GM23338 (cell line): ENCODE results near the gene LYST. TPM values are rescaled to one million over a fixed set of nuclear protein-coding genes. Genes with fewer than 3 reads are reported as not detected.

Experiments used
- ATAC-seq: fragments of 200-7000 bp; cut with Tn5 transposase; 3 replicates; pipeline ENCODE4 v1.9.1; 2020
- DNase-seq: peaks from one replicate; pipeline ENCODE4 v3.0.0-alpha.2; 2015; ENCODE audit warnings: low spot score
- H2AFZ ChIP-seq: fragments of 200-600 bp; sonication (generic); 2 replicates; pipeline ENCODE4 v1.8.0; 2016; ENCODE audit warnings: antibody characterized with exemption, mild to moderate bottlenecking, moderate library complexity
- H3F3A ChIP-seq: fragments of 200-600 bp; sonication (generic); replicated peaks from 2 replicates; pipeline ENCODE4 v1.8.0; 2017; ENCODE audit warnings: antibody characterized with exemption, mixed run types, low read depth
- H3K27ac ChIP-seq: fragments of 200-600 bp; sonication (generic); 2 replicates; pipeline ENCODE4 v1.6.1; 2016; ENCODE audit warnings: low read depth
- H3K27me3 ChIP-seq: fragments of 200-600 bp; sonication (generic); 2 replicates; pipeline ENCODE4 v1.8.0; 2016; ENCODE audit warnings: mild to moderate bottlenecking, mixed run types, moderate library complexity; ENCODE audit not compliant: insufficient read depth
- H3K36me3 ChIP-seq: fragments of 200-600 bp; sonication (generic); 2 replicates; pipeline ENCODE4 v1.8.0; 2016; ENCODE audit warnings: mild to moderate bottlenecking; ENCODE audit not compliant: insufficient read depth
- H3K4me1 ChIP-seq: fragments of 200-600 bp; sonication (generic); 2 replicates; pipeline ENCODE4 v1.8.0; 2016; ENCODE audit warnings: mild to moderate bottlenecking, moderate library complexity; ENCODE audit not compliant: insufficient read depth
- H3K4me2 ChIP-seq: fragments of 200-600 bp; sonication (generic); 2 replicates; pipeline ENCODE4 v1.7.1; 2017; ENCODE audit warnings: mixed run types
- H3K4me3 ChIP-seq: fragments of 200-600 bp; sonication (generic); 2 replicates; pipeline ENCODE4 v1.6.1; 2016; ENCODE audit warnings: mixed run types
- H3K79me2 ChIP-seq: fragments of 200-600 bp; sonication (generic); replicated peaks from 2 replicates; pipeline ENCODE4 v1.8.0; 2017; ENCODE audit warnings: mild to moderate bottlenecking; ENCODE audit not compliant: insufficient read depth
- H3K9me2 ChIP-seq: fragments of 200-600 bp; sonication (generic); 2 replicates; pipeline ENCODE4 v1.8.0; 2017; ENCODE audit not compliant: insufficient read depth
- H4K20me1 ChIP-seq: fragments of 200-600 bp; sonication (generic); replicated peaks from 2 replicates; pipeline ENCODE4 v1.8.0; 2017; ENCODE audit warnings: mild to moderate bottlenecking; ENCODE audit not compliant: insufficient read depth
- H3K27ac Mint-ChIP-seq: 2 replicates; pipeline ENCODE4 v1.8.0; 2020; ENCODE audit warnings: inconsistent platforms, mild to moderate bottlenecking, moderate library complexity, mixed read lengths
- H3K27me3 Mint-ChIP-seq: 3 replicates; pipeline ENCODE4 v1.8.0; 2022; ENCODE audit warnings: low read depth, mild to moderate bottlenecking, moderate library complexity, mixed read lengths, inconsistent platforms; ENCODE audit not compliant: insufficient read depth, poor library complexity
- H3K36me3 Mint-ChIP-seq: 3 replicates; pipeline ENCODE4 v1.8.0; 2021; ENCODE audit warnings: low read depth, mild to moderate bottlenecking, inconsistent platforms, moderate library complexity, mixed read lengths
- H3K4me1 Mint-ChIP-seq: 3 replicates; pipeline ENCODE4 v1.8.0; 2020; ENCODE audit warnings: mild to moderate bottlenecking, inconsistent platforms, mixed read lengths
- H3K4me3 Mint-ChIP-seq: 3 replicates; pipeline ENCODE4 v1.8.0; 2021; ENCODE audit warnings: moderate library complexity, mild to moderate bottlenecking, inconsistent platforms, mixed read lengths
- H3K9me3 Mint-ChIP-seq: 3 replicates; pipeline ENCODE4 v1.8.0; 2020; ENCODE audit warnings: moderate library complexity, mild to moderate bottlenecking, inconsistent platforms, mixed read lengths
- CREB1 ChIP-seq: fragments of 250-450 bp; sonication (Bioruptor Pico); IDR thresholded peaks from 2 replicates; pipeline ENCODE4 v1.5.0; 2020; ENCODE audit warnings: low read depth, mild to moderate bottlenecking, moderate library complexity
- CTCF ChIP-seq, 2 experiments: fragments of 200-600 bp in 1 of 2; sonication (generic) in 1 of 2; conservative IDR thresholded peaks; 2 replicates each; pipeline versions ENCODE4 v1.5.1 to v1.6.1; 2016 to 2017; ENCODE audit warnings: antibody characterized with exemption in 2 of 2, low read depth in 2 of 2, mild to moderate bottlenecking in 2 of 2, moderate library complexity in 1 of 2
- EZH2phosphoT487 ChIP-seq: fragments of 200-600 bp; sonication (generic); IDR thresholded peaks from one replicate; pipeline ENCODE4 v1.8.1; 2018; ENCODE audit warnings: antibody characterized with exemption; ENCODE audit not compliant: unreplicated experiment
- JUNB ChIP-seq: IDR thresholded peaks from one replicate; pipeline ENCODE4 v1.6.1; 2016; ENCODE audit warnings: antibody characterized with exemption; ENCODE audit not compliant: unreplicated experiment
- NANOG ChIP-seq: IDR thresholded peaks from 2 replicates; pipeline ENCODE4 v1.6.1; 2016; ENCODE audit warnings: antibody characterized with exemption, borderline replicate concordance
- POLR2AphosphoS5 ChIP-seq: IDR thresholded peaks from 2 replicates; pipeline ENCODE4 v1.6.1; 2016; ENCODE audit warnings: antibody characterized with exemption, low read depth
- ZNF114 ChIP-seq: fragments of 250-450 bp; sonication (Bioruptor Pico); IDR thresholded peaks from 2 replicates; pipeline ENCODE4 v1.5.0; 2020; ENCODE audit warnings: mild to moderate bottlenecking, moderate library complexity
- ZNF462 ChIP-seq: fragments of 250-450 bp; sonication (Bioruptor Pico); IDR thresholded peaks from 2 replicates; pipeline ENCODE4 v1.5.0; 2020; ENCODE audit warnings: mild to moderate bottlenecking, moderate library complexity
- polyA plus RNA-seq: library from polyadenylated mRNA; unstranded; fragments of >200 nt; fragmentation: Nextera tagmentation; extraction: Ambion mirVana; gene quantifications from 2 replicates; pipeline ENCODE4 v1.2.1, GENCODE V29; 2016
- total RNA-seq: library from RNA; depleted of rRNA; stranded (reverse); fragments of >200 nt; shearing (Covaris generic); gene quantifications from 2 replicates; pipeline ENCODE4 v1.2.3, GENCODE V29; 2014
- TF ChIP-seq, protein P1 (sequence below): IDR thresholded peaks from 2 replicates; pipeline ENCODE4 v1.6.1; 2016; ENCODE audit warnings: antibody characterized with exemption

The LYST gene
- total and polyA plus RNA-seq, 2 experiments from 2014 or later, result 0.21 to 1.0 TPM

GRCh38 chr1:235759336-235759735 is 107.4 kb downstream of the LYST start:
- Histone ChIP-seq H3K79me2 (no peaks in the 10 kb centered on the region), H3K4me2 (no peak overlapping the region), H4K20me1 (no peaks in the 10 kb centered on the region), H3K4me3 (no peak overlapping the region), H3K9me2 (no peaks in the 10 kb centered on the region), H3K4me1 (no peaks in the 10 kb centered on the region), H3K27ac (no peak overlapping the region), H3K27me3 (no peaks in the 10 kb centered on the region), H3F3A (no peaks in the 10 kb centered on the region), H3K36me3 (no peaks in the 10 kb centered on the region), H2AFZ (0 out of 2 replicates have a peak overlapping the region, but pooled peaks have one; percentile 3)
- H3K4me1 Mint-ChIP-seq, result no peaks in the 10 kb centered on the region; the same call in 2 of the 3 replicates
- H3K9me3 Mint-ChIP-seq, result no peaks in the 10 kb centered on the region
- ATAC-seq, result no peak
- H3K4me3 Mint-ChIP-seq, result no peak overlapping the region
- DNase-seq, result no peak
- H3K36me3 Mint-ChIP-seq, result no peaks in the 10 kb centered on the region
- no peak overlapping the region for H3K27ac Mint-ChIP-seq
- H3K27me3 Mint-ChIP-seq, result no peaks in the 10 kb centered on the region
- no peak for TF ChIP-seq CTCF (conservative IDR thresholded peaks at IDR 0.05; ENCODE audit: low read depth in 2 of 2)
- no peak for TF ChIP-seq CREB1 (CRISPR knock-in tag)
- TF ChIP-seq POLR2AphosphoS5, result no peak
- TF ChIP-seq NANOG, result no peak
- no peak for TF ChIP-seq ZNF114 (CRISPR knock-in tag)
- TF ChIP-seq ZNF462 (CRISPR knock-in tag), result no peak
- TF ChIP-seq JUNB, result no peak
- TF ChIP-seq, protein P1, sequence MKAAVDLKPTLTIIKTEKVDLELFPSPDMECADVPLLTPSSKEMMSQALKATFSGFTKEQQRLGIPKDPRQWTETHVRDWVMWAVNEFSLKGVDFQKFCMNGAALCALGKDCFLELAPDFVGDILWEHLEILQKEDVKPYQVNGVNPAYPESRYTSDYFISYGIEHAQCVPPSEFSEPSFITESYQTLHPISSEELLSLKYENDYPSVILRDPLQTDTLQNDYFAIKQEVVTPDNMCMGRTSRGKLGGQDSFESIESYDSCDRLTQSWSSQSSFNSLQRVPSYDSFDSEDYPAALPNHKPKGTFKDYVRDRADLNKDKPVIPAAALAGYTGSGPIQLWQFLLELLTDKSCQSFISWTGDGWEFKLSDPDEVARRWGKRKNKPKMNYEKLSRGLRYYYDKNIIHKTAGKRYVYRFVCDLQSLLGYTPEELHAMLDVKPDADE, result no peak
- TF ChIP-seq EZH2phosphoT487, result no peak
